Vagina (tissue), 2 donors: ENCODE results near the gene CCM2.

Source experiments
- POLR2AphosphoS5 ChIP-seq, 2 donors: sonication (generic); formaldehyde crosslinking; IDR thresholded peaks; one replicate each; pipeline ENCODE4 v1.9.0; 2017; ENCODE audit warnings: antibody characterized with exemption in 2 of 2, mild to moderate bottlenecking in 2 of 2, low read depth in 1 of 2; ENCODE audit not compliant: insufficient read depth in 1 of 2
- TF ChIP-seq, protein P1 (sequence below), 3 experiments: fragments of 450-650 bp in 2 of 3; fragments of 200-600 bp in 1 of 3; sonication (generic) in 1 of 3; IDR thresholded peaks; one replicate each; pipeline ENCODE4 v1.5.1; 2017 to 2019; ENCODE audit warnings: antibody characterized with exemption in 3 of 3, mild to moderate bottlenecking in 2 of 3, moderate library complexity in 2 of 3

DNA sequence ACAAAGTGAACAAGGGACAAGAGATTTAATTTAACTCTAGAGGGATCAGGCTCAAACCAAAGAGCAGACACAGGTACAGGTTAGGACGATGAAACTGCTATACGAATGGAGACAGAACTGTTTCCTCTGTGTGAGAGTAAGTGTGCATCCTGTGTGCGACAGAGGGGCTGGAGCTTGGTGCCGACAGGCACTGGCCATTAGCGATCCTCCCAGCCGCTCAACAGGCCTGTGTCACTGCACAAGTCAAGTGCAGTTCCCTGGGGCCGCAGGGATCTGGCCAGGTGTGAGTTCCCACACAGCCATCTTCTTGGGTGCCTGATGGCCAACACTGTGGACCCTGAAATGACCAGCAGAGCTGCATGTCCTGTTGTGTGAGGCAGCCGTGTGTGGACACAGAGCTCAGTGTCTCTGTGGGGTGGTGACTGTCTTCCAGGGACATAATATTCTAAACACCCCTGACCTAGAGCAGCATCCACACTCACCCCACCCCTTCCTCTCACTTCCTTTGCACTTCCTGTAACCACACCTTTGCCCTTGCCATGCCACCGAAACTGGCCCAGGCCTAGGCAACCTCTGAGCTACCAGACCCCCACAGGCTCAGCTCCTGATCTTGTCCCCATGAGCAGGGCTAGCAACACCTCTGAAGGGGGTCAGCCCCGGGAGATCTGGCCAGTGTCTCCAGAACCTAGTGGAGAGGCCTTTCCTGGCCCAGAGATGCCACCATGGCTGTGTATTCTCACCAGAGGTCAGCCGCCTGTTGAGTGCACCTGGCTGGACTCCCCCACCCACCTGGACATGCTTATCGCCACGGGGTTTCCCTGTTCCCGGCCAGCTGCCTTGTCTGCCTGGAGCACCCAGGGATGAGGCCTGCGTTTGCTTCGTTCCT lies 123.2 kb downstream of the CCM2 start:
- TF ChIP-seq POLR2AphosphoS5 (IDR thresholded peaks at IDR 0.05; ENCODE audit: insufficient read depth in 1 of 2, low read depth in 1 of 2) = no peak
- TF ChIP-seq, protein P1, sequence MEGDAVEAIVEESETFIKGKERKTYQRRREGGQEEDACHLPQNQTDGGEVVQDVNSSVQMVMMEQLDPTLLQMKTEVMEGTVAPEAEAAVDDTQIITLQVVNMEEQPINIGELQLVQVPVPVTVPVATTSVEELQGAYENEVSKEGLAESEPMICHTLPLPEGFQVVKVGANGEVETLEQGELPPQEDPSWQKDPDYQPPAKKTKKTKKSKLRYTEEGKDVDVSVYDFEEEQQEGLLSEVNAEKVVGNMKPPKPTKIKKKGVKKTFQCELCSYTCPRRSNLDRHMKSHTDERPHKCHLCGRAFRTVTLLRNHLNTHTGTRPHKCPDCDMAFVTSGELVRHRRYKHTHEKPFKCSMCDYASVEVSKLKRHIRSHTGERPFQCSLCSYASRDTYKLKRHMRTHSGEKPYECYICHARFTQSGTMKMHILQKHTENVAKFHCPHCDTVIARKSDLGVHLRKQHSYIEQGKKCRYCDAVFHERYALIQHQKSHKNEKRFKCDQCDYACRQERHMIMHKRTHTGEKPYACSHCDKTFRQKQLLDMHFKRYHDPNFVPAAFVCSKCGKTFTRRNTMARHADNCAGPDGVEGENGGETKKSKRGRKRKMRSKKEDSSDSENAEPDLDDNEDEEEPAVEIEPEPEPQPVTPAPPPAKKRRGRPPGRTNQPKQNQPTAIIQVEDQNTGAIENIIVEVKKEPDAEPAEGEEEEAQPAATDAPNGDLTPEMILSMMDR (IDR thresholded peaks at IDR 0.05) = no peak
